K562 (cell line): ENCODE results near the gene FAM120B. TPM values are rescaled to one million over a fixed set of nuclear protein-coding genes. Genes with fewer than 3 reads are reported as not detected.
A peak's percentile ranks its signal among the peaks of the same experiment; 100 is the strongest.

Source experiments
- ATAC-seq: fragments of 200-7000 bp; cut with Tn5 transposase; 3 replicates; pipeline ENCODE4 v1.9.1; 2020; ENCODE audit warnings: moderate library complexity
- BruUV-seq: library from RNA; stranded (reverse); fragments of 400-500 nt; replicated peaks from 2 replicates; lab custom pipeline; 2021; lab: Mats Ljungman, UMichigan
- CTCF ChIA-PET: fragments of 300-600 bp; formaldehyde crosslinking; extraction: SDS; loops from one replicate; lab custom pipeline; 2021; ENCODE audit warnings: low intra/inter-chr PET ratio; lab: Yijun Ruan, JAX
- POLR2A ChIA-PET: fragments of 300-600, 350-650 bp; sonication (Branson Sonifier 250); formaldehyde crosslinking; extraction: SDS; loops from one replicate; lab custom pipeline; 2021; ENCODE audit warnings: antibody characterized with exemption, inconsistent platforms; lab: Yijun Ruan, JAX
- DNase-seq, 4 experiments: peaks; one replicate each; pipeline versions ENCODE4 v3.0.0 to v3.0.0-alpha.2; 2011 to 2018; ENCODE audit warnings: low spot score in 3 of 4, mixed read lengths in 3 of 4; ENCODE audit errors: extremely low read depth in 1 of 4
- FAIRE-seq: peaks from 2 replicates; lab custom pipeline; 2011; peaks lifted over from hg19 to GRCh38; lab: Jason Lieb, UNC
- H2AFZ ChIP-seq: 2 replicates; pipeline ENCODE4 v1.6.0; 2011; ENCODE audit warnings: low read depth, low read length, control low read depth, inconsistent platforms
- H3K27ac ChIP-seq: fragments of 200-600 bp; 3 replicates; pipeline ENCODE4 v1.8.0; 2011; ENCODE audit warnings: low read depth, mild to moderate bottlenecking, control low read depth, inconsistent platforms, low read length, moderate library complexity, mixed read lengths; ENCODE audit errors: extremely low read depth
- H3K27me3 ChIP-seq, 2 experiments: fragments of 300-600 bp in 1 of 2; 2 replicates in 1 of 2; 3 replicates in 1 of 2; pipeline versions ENCODE4 v1.6.0 to v1.8.0; 2011; ENCODE audit warnings: inconsistent platforms in 2 of 2, low read length in 2 of 2, mild to moderate bottlenecking in 1 of 2, mixed read lengths in 1 of 2, moderate library complexity in 1 of 2; ENCODE audit not compliant: control insufficient read depth in 2 of 2, insufficient read depth in 2 of 2
- H3K36me3 ChIP-seq: fragments of 300-600 bp; 3 replicates; pipeline ENCODE4 v1.8.0; 2011; ENCODE audit warnings: mild to moderate bottlenecking, low read length, inconsistent platforms; ENCODE audit not compliant: control insufficient read depth, insufficient read depth
- H3K4me1 ChIP-seq, 2 experiments: fragments of 200-600 bp in 1 of 2; replicated peaks in 1 of 2; 2 replicates in 1 of 2; 3 replicates in 1 of 2; pipeline versions ENCODE4 v1.5.1 to v1.8.0; 2011; ENCODE audit warnings: inconsistent platforms in 2 of 2, low read length in 2 of 2, mild to moderate bottlenecking in 1 of 2, mixed read lengths in 1 of 2, moderate library complexity in 1 of 2; ENCODE audit not compliant: control insufficient read depth in 2 of 2, insufficient read depth in 2 of 2
- H3K4me2 ChIP-seq: 2 replicates; pipeline ENCODE4 v1.6.1; 2011; ENCODE audit warnings: low read length, control low read depth, inconsistent platforms, mixed read lengths; ENCODE audit not compliant: insufficient read depth
- H3K4me3 ChIP-seq: fragments of 200-600 bp; sonication (generic), shearing (Covaris generic); 2 replicates; pipeline ENCODE4 v1.5.1; 2016; ENCODE audit warnings: control low read depth, inconsistent platforms
- H3K79me2 ChIP-seq: fragments of 200-600 bp; 3 replicates; pipeline ENCODE4 v1.8.0; 2011; ENCODE audit warnings: low read length, inconsistent platforms; ENCODE audit not compliant: control insufficient read depth, insufficient read depth
- H3K9ac ChIP-seq, 2 experiments: 2 replicates each; pipeline versions ENCODE4 v1.6.0 to v1.6.1; 2011; ENCODE audit warnings: low read depth in 2 of 2, low read length in 2 of 2, control low read depth in 1 of 2, inconsistent platforms in 1 of 2, mild to moderate bottlenecking in 1 of 2, mixed read lengths in 1 of 2; ENCODE audit not compliant: insufficient read depth in 1 of 2
- H3K9me1 ChIP-seq: one replicate; pipeline ENCODE4 v1.6.0; 2011; ENCODE audit warnings: inconsistent platforms, mild to moderate bottlenecking, low read length, moderate library complexity; ENCODE audit not compliant: control insufficient read depth, insufficient read depth
- H3K9me3 ChIP-seq: replicated peaks from 2 replicates; pipeline ENCODE4 v1.5.1; 2011; ENCODE audit warnings: low read depth, low read length, inconsistent platforms; ENCODE audit not compliant: control insufficient read depth, insufficient read depth
- H4K20me1 ChIP-seq: replicated peaks from 2 replicates; pipeline ENCODE4 v1.6.1; 2011; ENCODE audit warnings: low read length, inconsistent platforms, mixed read lengths; ENCODE audit not compliant: control insufficient read depth, insufficient read depth
- C11orf30 ChIP-seq: fragments of 450-650 bp; IDR thresholded peaks from 2 replicates; pipeline ENCODE4 v1.6.1; 2016; ENCODE audit warnings: low read depth, mild to moderate bottlenecking
- CREB5 ChIP-seq: fragments of 250-450 bp; sonication (Bioruptor Pico); IDR thresholded peaks from 2 replicates; pipeline ENCODE4 v1.5.0; 2020; ENCODE audit warnings: mild to moderate bottlenecking
- E2F1 ChIP-seq: sonication (generic); formaldehyde crosslinking; IDR thresholded peaks from 2 replicates; pipeline ENCODE4 v1.8.1; 2023; ENCODE audit warnings: mild to moderate bottlenecking, missing genetic modification reagents, moderate library complexity
- ELF2 ChIP-seq: fragments of 250-450 bp; sonication (Bioruptor Pico); IDR thresholded peaks from 2 replicates; pipeline ENCODE4 v1.5.0; 2021; ENCODE audit warnings: mild to moderate bottlenecking
- GABPA ChIP-seq: fragments of 200-800 bp; sonication (Bioruptor generic); conservative IDR thresholded peaks from 2 replicates; pipeline ENCODE4 v1.6.1; 2016; ENCODE audit warnings: low read depth, missing genetic modification characterization, missing compliant biosample characterization
- GATA2 ChIP-seq: sonication (generic); formaldehyde crosslinking; IDR thresholded peaks from 2 replicates; pipeline ENCODE4 v1.4.0; 2020; ENCODE audit warnings: mild to moderate bottlenecking, missing genetic modification reagents
- HMGXB4 ChIP-seq: sonication (generic); formaldehyde crosslinking; IDR thresholded peaks from 2 replicates; pipeline ENCODE4 v1.8.1; 2023; ENCODE audit warnings: mild to moderate bottlenecking, missing genetic modification reagents
- LEF1 ChIP-seq: fragments of 450-650 bp; IDR thresholded peaks from 2 replicates; pipeline ENCODE4 v1.6.1; 2016; ENCODE audit warnings: mild to moderate bottlenecking
- NONO ChIP-seq, 2 experiments: fragments of 200-400 bp in 1 of 2; fragments of 450-650 bp in 1 of 2; formaldehyde crosslinking in 1 of 2; IDR thresholded peaks; 2 replicates each; pipeline ENCODE4 v1.6.1; 2017; ENCODE audit warnings: low read depth in 2 of 2, mild to moderate bottlenecking in 2 of 2, moderate library complexity in 2 of 2, low read length in 1 of 2
- SRSF1 ChIP-seq: fragments of 200-400 bp; formaldehyde crosslinking; IDR thresholded peaks from 2 replicates; pipeline ENCODE4 v1.6.1; 2017; ENCODE audit warnings: mild to moderate bottlenecking, low read depth, low read length, moderate library complexity
- TARDBP ChIP-seq: fragments of 450-650 bp; IDR thresholded peaks from 2 replicates; pipeline ENCODE4 v1.6.1; 2016
- ZNF408 ChIP-seq: fragments of 250-450 bp; sonication (Bioruptor Pico); IDR thresholded peaks from 2 replicates; pipeline ENCODE4 v1.4.0; 2020; ENCODE audit warnings: low read depth, mild to moderate bottlenecking, moderate library complexity
- ZNF507 ChIP-seq: conservative IDR thresholded peaks from 2 replicates; pipeline ENCODE4 v1.6.1; 2017; ENCODE audit warnings: missing genetic modification characterization, missing compliant biosample characterization
- ZNF830 ChIP-seq: fragments of 250-450 bp; sonication (Bioruptor Pico); IDR thresholded peaks from 2 replicates; pipeline ENCODE4 v1.5.0; 2021; ENCODE audit warnings: mild to moderate bottlenecking
- WGBS: fragments of 100-300 bp; shearing (Covaris generic); methylation state at CpG from one replicate; pipeline ENCODE4 v1.1.6; 2016; ENCODE audit warnings: low coverage, mixed read lengths; ENCODE audit not compliant: insufficient coverage; ENCODE audit errors: missing lambda C conversion rate; 5-methylcytosine and 5-hydroxymethylcytosine counted together
- in situ Hi-C: fragments of 300-500 bp; cut with MboI; formaldehyde crosslinking; loops from 4 replicates; pipeline ENCODE4 v1.15.0; 2018; ENCODE audit warnings: inconsistent platforms, mixed read lengths
- intact Hi-C: fragments of 100-400 bp; cut with micrococcal nuclease; formaldehyde crosslinking; loops from 2 replicates; pipeline ENCODE4 v1.14.2; 2022
- polyA plus RNA-seq, 8 experiments: library from polyadenylated mRNA; depleted of rRNA in 4 of 8; stranded (reverse) in 5 of 8; unstranded in 3 of 8; fragments of >200 nt; fragmentation: Nextera tagmentation in 2 of 8; fragmentation: Illumina TruSeq in 1 of 8; extraction: Ambion mirVana in 2 of 8; extraction: Trizol in 1 of 8; gene quantifications; 2 replicates each; pipeline versions ENCODE4 v1.2.1 to v1.2.3, GENCODE V29; 2011 to 2014; ENCODE audit warnings: inconsistent platforms in 1 of 8, missing spikeins in 1 of 8
- total RNA-seq, 7 experiments: library from RNA; depleted of rRNA in 6 of 7; stranded (reverse); fragments of >200 nt in 6 of 7; fragmentation: Illumina TruSeq in 2 of 7; extraction: Trizol in 2 of 7; gene quantifications; 2 replicates each; pipeline versions ENCODE4 v1.2.1 to v1.2.3, GENCODE V29; 2011 to 2021; ENCODE audit warnings: low replicate concordance in 1 of 7

The FAM120B gene
- total and polyA plus RNA-seq, 9 of the 15 experiments (the other 6 are each of a cell fraction or from before 2014, with no cell fraction given): 3.5 to 22.6 (median 14.7) TPM

GRCh38 chr6:170269151-170269845 is 37.3 kb upstream of the FAM120B start:
- Histone ChIP-seq H2AFZ (no peak overlapping the region), H3K9ac (no peak overlapping the region), H4K20me1 (peaks cover 7% of the 10 kb centered on the region; the same call in 1 of the 2 replicates), H3K27ac (no peak overlapping the region), H3K79me2 (no peaks in the 10 kb centered on the region), H3K36me3 (no peaks in the 10 kb centered on the region), H3K4me3 (no peak overlapping the region), H3K4me2 (no peak overlapping the region), H3K9me3 (no peaks in the 10 kb centered on the region), H3K4me1 (peaks cover 0 to 22% of the 10 kb centered on the region in 2 experiments; a peak in 2 of 5 replicates), H3K27me3 (peaks cover 74 to 87% of the 10 kb centered on the region in 2 experiments), H3K9me1 (no peaks in the 10 kb centered on the region)
- TF ChIP-seq C11orf30: no peak
- TF ChIP-seq GABPA (tag): no peak
- no peak for TF ChIP-seq GATA2 (CRISPR knock-in tag)
- TF ChIP-seq SRSF1: no peak
- no peak for TF ChIP-seq ZNF507 (tag)
- no peak for TF ChIP-seq E2F1 (CRISPR knock-in tag)
- TF ChIP-seq TARDBP: no peak
- no peak for TF ChIP-seq NONO (IDR thresholded peaks at IDR 0.05; ENCODE audit: low read depth in 2 of 2, low read length in 1 of 2)
- TF ChIP-seq ZNF408 (CRISPR knock-in tag): no peak
- no peak for TF ChIP-seq LEF1
- no peak for TF ChIP-seq ZNF830 (CRISPR knock-in tag)
- no peak for TF ChIP-seq ELF2 (CRISPR knock-in tag)
- no peak for TF ChIP-seq HMGXB4
- TF ChIP-seq CREB5 (CRISPR knock-in tag): no peak
- intact Hi-C loops (no loop called here), in situ Hi-C loops (no loop called here)
- DNase-seq (no peak), FAIRE-seq (no peak), ATAC-seq (peak; percentile 41)
- POLR2A ChIA-PET: interaction anchor here (0.6 to 1.4 kb wide), 4 partner anchors 8 to 165 kb away, joined by 3 to 4 read pairs (median 3); no protein-coding TSS in a partner anchor
- 5% methylated on average over 22 of the region's 22 CpGs for WGBS
- CTCF ChIA-PET: no interaction called here
- BruUV-seq: no TSS peak
